Neural cell (in vitro differentiated cells): ENCODE data around the gene SLC25A48. TPM values are rescaled to one million over a fixed set of nuclear protein-coding genes. Genes with fewer than 3 reads are reported as not detected.

Experiments
- H2AFZ ChIP-seq: fragments of 200-600, 300-800 bp; sonication (generic), shearing (Covaris generic); 2 replicates; pipeline ENCODE4 v1.6.0; 2014; ENCODE audit warnings: low read depth, mild to moderate bottlenecking, antibody characterized with exemption, low read length, moderate library complexity
- H3F3A ChIP-seq: fragments of 200-600 bp; shearing (Covaris generic); 2 replicates; pipeline ENCODE4 v1.6.1; 2016; ENCODE audit warnings: mild to moderate bottlenecking, moderate library complexity, mixed read lengths, antibody characterized with exemption, low read length; ENCODE audit not compliant: insufficient read depth, poor library complexity, severe bottlenecking
- H3K27ac ChIP-seq: fragments of 200-600, 300-800 bp; sonication (generic), shearing (Covaris generic); 2 replicates; pipeline ENCODE4 v1.5.1; 2014; ENCODE audit warnings: mild to moderate bottlenecking, low read length, moderate library complexity
- H3K27me3 ChIP-seq: fragments of 300-800, 200-600 bp; sonication (generic), shearing (Covaris generic); 2 replicates; pipeline ENCODE4 v1.6.0; 2014; ENCODE audit warnings: mild to moderate bottlenecking, low read depth, low read length, moderate library complexity; ENCODE audit not compliant: insufficient read depth
- H3K36me3 ChIP-seq: fragments of 300-800, 200-600 bp; sonication (generic), shearing (Covaris generic); 2 replicates; pipeline ENCODE4 v1.5.1; 2014; ENCODE audit warnings: mild to moderate bottlenecking, antibody characterized with exemption, low read length, moderate library complexity; ENCODE audit not compliant: insufficient read depth
- H3K4me2 ChIP-seq: fragments of 300-800, 200-600 bp; sonication (generic), shearing (Covaris generic); 2 replicates; pipeline ENCODE4 v1.6.0; 2014; ENCODE audit warnings: mild to moderate bottlenecking, low read length
- H3K4me3 ChIP-seq: fragments of 300-800, 200-600 bp; sonication (generic), shearing (Covaris generic); 2 replicates; pipeline ENCODE4 v1.5.1; 2014; ENCODE audit warnings: mild to moderate bottlenecking, low read length, moderate library complexity
- H3K79me2 ChIP-seq: fragments of 200-600 bp; shearing (Covaris generic); replicated peaks from 2 replicates; pipeline ENCODE4 v1.6.0; 2014; ENCODE audit warnings: mild to moderate bottlenecking, low read length, moderate library complexity; ENCODE audit not compliant: insufficient read depth
- H3K9ac ChIP-seq: fragments of 300-800, 200-600 bp; sonication (generic), shearing (Covaris generic); 2 replicates; pipeline ENCODE4 v1.6.1; 2016; ENCODE audit warnings: mild to moderate bottlenecking, low read length, mixed read lengths
- H3K9me2 ChIP-seq: fragments of 200-600 bp; shearing (Covaris generic); 2 replicates; pipeline ENCODE4 v1.6.1; 2016; ENCODE audit warnings: mild to moderate bottlenecking, low read length, mixed read lengths; ENCODE audit not compliant: insufficient read depth
- H3K9me3 ChIP-seq: fragments of 200-600, 300-800 bp; sonication (generic), shearing (Covaris generic); 2 replicates; pipeline ENCODE4 v1.6.1; 2016; ENCODE audit warnings: mild to moderate bottlenecking, mixed run types, low read length, moderate library complexity, mixed read lengths
- H4K20me1 ChIP-seq: fragments of 200-600 bp; shearing (Covaris generic); 2 replicates; pipeline ENCODE4 v1.6.1; 2016; ENCODE audit warnings: mild to moderate bottlenecking, mixed run types; ENCODE audit not compliant: insufficient read depth
- EP300 ChIP-seq: fragments of 450-650 bp; conservative IDR thresholded peaks from 2 replicates; pipeline ENCODE4 v1.6.1; 2014; ENCODE audit warnings: antibody characterized with exemption, mild to moderate bottlenecking, moderate library complexity; ENCODE audit not compliant: poor library complexity, severe bottlenecking
- EZH2 ChIP-seq: fragments of 200-600, 300-800 bp; shearing (Covaris generic), sonication (generic); IDR thresholded peaks from 2 replicates; pipeline ENCODE4 v1.6.1; 2014; ENCODE audit warnings: antibody characterized with exemption, low read length, borderline replicate concordance, mild to moderate bottlenecking; ENCODE audit not compliant: insufficient read depth, poor library complexity, severe bottlenecking
- MXI1 ChIP-seq: fragments of 450-650 bp; conservative IDR thresholded peaks from 2 replicates; pipeline ENCODE4 v1.6.1; 2014; ENCODE audit warnings: antibody characterized with exemption, mild to moderate bottlenecking; ENCODE audit not compliant: poor library complexity, severe bottlenecking
- POLR2AphosphoS5 ChIP-seq: IDR thresholded peaks from 2 replicates; pipeline ENCODE4 v1.6.1; 2012
- RAD21 ChIP-seq: fragments of 450-650 bp; conservative IDR thresholded peaks from 2 replicates; pipeline ENCODE4 v1.6.1; 2014; ENCODE audit warnings: antibody characterized with exemption, mild to moderate bottlenecking, moderate library complexity
- SMC3 ChIP-seq: fragments of 450-650 bp; conservative IDR thresholded peaks from 2 replicates; pipeline ENCODE4 v1.6.1; 2014; ENCODE audit warnings: antibody characterized with exemption, mild to moderate bottlenecking, moderate library complexity; ENCODE audit not compliant: poor library complexity
- TAF1 ChIP-seq: IDR thresholded peaks from 2 replicates; pipeline ENCODE4 v1.6.1; 2012; ENCODE audit warnings: low read depth
- polyA plus RNA-seq: library from polyadenylated mRNA; depleted of rRNA; stranded (reverse); fragments of >200 nt; gene quantifications from 2 replicates; pipeline ENCODE4 v1.2.3, GENCODE V29; 2014
- TF ChIP-seq, protein P1 (sequence below): fragments of 450-650 bp; IDR thresholded peaks from 2 replicates; pipeline ENCODE4 v1.5.1; 2014; ENCODE audit warnings: antibody characterized with exemption, mild to moderate bottlenecking, moderate library complexity; ENCODE audit not compliant: poor library complexity, severe bottlenecking
- TF ChIP-seq, protein P2 (sequence below): IDR thresholded peaks from 2 replicates; pipeline ENCODE4 v1.6.1; 2012; ENCODE audit warnings: borderline replicate concordance

The SLC25A48 gene
- polyA plus RNA-seq, 1 donor from 2014 or later = 1.0 TPM

- Histone ChIP-seq H3K9me3 (no peaks in the 10 kb centered on the region), H3K9ac (no peak overlapping the region), H4K20me1 (no peaks in the 10 kb centered on the region), H3F3A (no peaks in the 10 kb centered on the region), H3K27me3 (no peaks in the 10 kb centered on the region), H3K36me3 (no peaks in the 10 kb centered on the region), H2AFZ (no peak overlapping the region), H3K4me2 (no peak overlapping the region), H3K27ac (no peak overlapping the region), H3K9me2 (no peaks in the 10 kb centered on the region), H3K79me2 (no peaks in the 10 kb centered on the region), H3K4me3 (no peak overlapping the region)
- no peak for TF ChIP-seq RAD21
- no peak for TF ChIP-seq SMC3
- TF ChIP-seq, protein P1, sequence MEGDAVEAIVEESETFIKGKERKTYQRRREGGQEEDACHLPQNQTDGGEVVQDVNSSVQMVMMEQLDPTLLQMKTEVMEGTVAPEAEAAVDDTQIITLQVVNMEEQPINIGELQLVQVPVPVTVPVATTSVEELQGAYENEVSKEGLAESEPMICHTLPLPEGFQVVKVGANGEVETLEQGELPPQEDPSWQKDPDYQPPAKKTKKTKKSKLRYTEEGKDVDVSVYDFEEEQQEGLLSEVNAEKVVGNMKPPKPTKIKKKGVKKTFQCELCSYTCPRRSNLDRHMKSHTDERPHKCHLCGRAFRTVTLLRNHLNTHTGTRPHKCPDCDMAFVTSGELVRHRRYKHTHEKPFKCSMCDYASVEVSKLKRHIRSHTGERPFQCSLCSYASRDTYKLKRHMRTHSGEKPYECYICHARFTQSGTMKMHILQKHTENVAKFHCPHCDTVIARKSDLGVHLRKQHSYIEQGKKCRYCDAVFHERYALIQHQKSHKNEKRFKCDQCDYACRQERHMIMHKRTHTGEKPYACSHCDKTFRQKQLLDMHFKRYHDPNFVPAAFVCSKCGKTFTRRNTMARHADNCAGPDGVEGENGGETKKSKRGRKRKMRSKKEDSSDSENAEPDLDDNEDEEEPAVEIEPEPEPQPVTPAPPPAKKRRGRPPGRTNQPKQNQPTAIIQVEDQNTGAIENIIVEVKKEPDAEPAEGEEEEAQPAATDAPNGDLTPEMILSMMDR = no peak
- no peak for TF ChIP-seq TAF1
- no peak for TF ChIP-seq EZH2
- TF ChIP-seq MXI1 = no peak
- no peak for TF ChIP-seq POLR2AphosphoS5
- TF ChIP-seq EP300 = no peak
- TF ChIP-seq, protein P2, sequence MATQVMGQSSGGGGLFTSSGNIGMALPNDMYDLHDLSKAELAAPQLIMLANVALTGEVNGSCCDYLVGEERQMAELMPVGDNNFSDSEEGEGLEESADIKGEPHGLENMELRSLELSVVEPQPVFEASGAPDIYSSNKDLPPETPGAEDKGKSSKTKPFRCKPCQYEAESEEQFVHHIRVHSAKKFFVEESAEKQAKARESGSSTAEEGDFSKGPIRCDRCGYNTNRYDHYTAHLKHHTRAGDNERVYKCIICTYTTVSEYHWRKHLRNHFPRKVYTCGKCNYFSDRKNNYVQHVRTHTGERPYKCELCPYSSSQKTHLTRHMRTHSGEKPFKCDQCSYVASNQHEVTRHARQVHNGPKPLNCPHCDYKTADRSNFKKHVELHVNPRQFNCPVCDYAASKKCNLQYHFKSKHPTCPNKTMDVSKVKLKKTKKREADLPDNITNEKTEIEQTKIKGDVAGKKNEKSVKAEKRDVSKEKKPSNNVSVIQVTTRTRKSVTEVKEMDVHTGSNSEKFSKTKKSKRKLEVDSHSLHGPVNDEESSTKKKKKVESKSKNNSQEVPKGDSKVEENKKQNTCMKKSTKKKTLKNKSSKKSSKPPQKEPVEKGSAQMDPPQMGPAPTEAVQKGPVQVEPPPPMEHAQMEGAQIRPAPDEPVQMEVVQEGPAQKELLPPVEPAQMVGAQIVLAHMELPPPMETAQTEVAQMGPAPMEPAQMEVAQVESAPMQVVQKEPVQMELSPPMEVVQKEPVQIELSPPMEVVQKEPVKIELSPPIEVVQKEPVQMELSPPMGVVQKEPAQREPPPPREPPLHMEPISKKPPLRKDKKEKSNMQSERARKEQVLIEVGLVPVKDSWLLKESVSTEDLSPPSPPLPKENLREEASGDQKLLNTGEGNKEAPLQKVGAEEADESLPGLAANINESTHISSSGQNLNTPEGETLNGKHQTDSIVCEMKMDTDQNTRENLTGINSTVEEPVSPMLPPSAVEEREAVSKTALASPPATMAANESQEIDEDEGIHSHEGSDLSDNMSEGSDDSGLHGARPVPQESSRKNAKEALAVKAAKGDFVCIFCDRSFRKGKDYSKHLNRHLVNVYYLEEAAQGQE = no peak
Measured at GRCh38 chr5:135871268-135871915, 36.9 kb downstream of the SLC25A48 start.

DNA sequence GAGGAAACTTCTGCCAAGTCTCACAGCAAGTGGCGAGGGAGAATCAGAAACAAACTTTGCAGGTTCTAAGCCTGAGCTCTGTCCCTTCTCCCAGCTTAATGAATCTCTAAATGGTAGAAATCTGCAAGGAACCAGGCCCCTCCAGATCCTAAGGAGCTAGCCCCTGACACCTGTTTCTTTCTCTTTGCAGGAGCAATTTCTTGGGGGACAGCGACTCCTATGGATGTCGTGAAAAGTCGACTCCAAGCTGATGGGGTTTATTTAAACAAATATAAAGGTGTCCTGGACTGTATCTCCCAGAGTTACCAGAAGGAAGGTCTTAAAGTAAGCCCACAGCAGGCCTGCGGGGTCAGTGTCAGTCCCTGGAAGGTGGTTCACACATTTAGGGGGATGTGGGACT is 39.4 kb downstream of the SLC25A48 start:
- Histone ChIP-seq H3K9me3 (no peaks in the 10 kb centered on the region), H3K9me2 (no peaks in the 10 kb centered on the region), H3K79me2 (no peaks in the 10 kb centered on the region), H3K36me3 (no peaks in the 10 kb centered on the region), H3F3A (no peaks in the 10 kb centered on the region), H3K4me2 (no peak overlapping the region), H3K9ac (no peak overlapping the region), H3K27me3 (no peaks in the 10 kb centered on the region), H3K27ac (no peak overlapping the region), H4K20me1 (no peaks in the 10 kb centered on the region), H2AFZ (no peak overlapping the region), H3K4me3 (no peak overlapping the region)
- no peak for TF ChIP-seq RAD21
- no peak for TF ChIP-seq SMC3
- TF ChIP-seq TAF1 = no peak
